Muscle of arm (tissue), 12 donors: ENCODE results near the gene VIPR2. TPM values are rescaled to one million over a fixed set of nuclear protein-coding genes. Genes with fewer than 3 reads are reported as not detected.
"Not testable (repeated sequence)": the region's sequence is repeated elsewhere in the genome, so short reads cannot be mapped to it uniquely, and the experiment has no call there.

ENCODE experiments used
- DNase-seq: peaks from one replicate; pipeline ENCODE4 v3.0.0-alpha.2; 2013
- polyA plus RNA-seq, 12 donors: library from polyadenylated mRNA; unstranded; fragments of 120-200 nt; gene quantifications; one replicate each; pipeline ENCODE4 v1.2.1, GENCODE V29; 2013; ENCODE audit not compliant: insufficient read length in 12 of 12

VIPR2 gene
- polyA plus RNA-seq, 12 donors = 5.2 to 11.6 (median 9.0) TPM; not detected in 1

- no peak for DNase-seq
These were observed 50.5 kb downstream of the VIPR2 start for GRCh38 chr7:159094023-159094740.

DNA sequence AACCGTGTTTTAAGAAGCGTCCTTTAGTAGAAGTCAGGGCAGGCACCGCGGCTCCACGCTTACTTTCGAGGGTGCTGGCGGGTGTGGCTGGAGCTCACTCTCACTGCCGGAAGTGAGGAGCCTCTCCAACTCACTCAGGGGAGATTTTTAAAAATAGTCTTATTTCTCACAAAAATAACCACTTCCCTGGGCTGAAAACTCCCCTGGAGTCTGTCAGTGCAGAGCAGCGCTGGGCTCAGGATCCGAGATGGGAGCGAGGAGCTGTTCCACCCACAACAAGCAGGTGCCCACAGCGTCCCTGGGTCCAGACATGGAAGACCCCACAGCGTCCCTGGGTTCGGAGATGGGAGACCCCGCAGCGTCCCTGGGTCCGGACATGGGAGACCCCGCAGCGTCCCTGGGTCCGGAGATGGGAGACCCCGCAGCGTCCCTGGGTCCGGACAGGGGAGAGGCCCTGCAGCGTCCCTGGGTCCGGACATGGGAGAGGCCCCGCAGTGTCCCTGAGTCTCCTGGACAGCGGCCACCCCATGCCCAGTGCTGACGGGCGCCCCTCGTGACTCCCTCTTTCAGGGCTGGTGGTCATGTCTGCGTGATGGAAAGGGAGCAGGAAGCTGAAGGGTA is 51.2 kb downstream of the VIPR2 start:
- no peak for DNase-seq

GRCh38 chr7:159092701-159093121 is 52.0 kb downstream of the VIPR2 start:
- DNase-seq = no peak

DNA sequence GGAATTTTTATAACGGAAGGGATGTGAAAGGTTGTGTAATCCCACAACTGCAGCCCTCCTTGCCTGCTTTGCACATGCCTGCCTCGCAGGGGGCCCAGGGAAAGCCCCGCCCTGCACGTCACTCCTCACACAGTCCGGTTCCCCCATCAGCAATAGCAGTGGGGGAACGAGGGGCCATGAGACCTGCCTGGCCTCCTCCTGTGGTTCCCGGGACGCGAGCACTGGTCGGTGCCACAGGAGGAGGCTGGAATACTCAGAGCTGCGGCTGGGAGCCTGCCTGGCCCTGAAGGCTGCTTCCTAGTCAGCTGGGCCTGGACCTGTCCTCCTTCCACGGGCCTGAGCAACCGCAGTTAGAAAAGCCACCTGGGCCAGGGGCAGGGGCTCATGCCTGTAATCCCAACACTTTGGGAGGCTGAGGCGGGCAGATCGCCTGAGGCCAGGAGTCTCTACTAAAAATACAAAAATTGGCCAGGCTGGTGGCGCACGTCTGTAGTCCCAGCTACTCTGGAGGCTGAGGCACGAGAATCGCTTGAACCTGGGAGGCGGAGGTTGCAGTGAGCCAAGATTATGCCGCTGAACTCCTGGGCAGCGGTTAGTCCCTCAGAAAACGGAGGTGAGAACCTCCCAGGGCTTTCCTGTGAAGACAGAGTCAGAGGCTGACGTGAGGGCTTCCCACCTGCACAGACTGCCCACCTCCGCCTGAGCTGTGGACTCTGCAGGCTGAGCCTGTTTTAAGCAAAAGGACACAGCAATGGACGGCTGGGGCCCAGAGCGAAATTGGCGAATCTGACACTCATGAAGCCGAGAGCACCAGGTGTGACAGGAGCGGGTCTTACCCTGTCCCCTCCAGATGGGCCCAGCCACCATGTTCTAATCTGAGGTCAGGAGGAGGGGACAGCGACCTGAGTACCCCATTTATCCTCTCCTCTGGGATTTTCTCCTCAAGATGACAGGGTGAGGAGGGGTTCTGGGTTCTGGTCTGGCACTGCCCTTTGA is 52.9 kb downstream of the VIPR2 start:
- DNase-seq = no peak

- no peak for DNase-seq
These were observed 53.6 kb downstream of the VIPR2 start for GRCh38 chr7:159091041-159091440.

DNA sequence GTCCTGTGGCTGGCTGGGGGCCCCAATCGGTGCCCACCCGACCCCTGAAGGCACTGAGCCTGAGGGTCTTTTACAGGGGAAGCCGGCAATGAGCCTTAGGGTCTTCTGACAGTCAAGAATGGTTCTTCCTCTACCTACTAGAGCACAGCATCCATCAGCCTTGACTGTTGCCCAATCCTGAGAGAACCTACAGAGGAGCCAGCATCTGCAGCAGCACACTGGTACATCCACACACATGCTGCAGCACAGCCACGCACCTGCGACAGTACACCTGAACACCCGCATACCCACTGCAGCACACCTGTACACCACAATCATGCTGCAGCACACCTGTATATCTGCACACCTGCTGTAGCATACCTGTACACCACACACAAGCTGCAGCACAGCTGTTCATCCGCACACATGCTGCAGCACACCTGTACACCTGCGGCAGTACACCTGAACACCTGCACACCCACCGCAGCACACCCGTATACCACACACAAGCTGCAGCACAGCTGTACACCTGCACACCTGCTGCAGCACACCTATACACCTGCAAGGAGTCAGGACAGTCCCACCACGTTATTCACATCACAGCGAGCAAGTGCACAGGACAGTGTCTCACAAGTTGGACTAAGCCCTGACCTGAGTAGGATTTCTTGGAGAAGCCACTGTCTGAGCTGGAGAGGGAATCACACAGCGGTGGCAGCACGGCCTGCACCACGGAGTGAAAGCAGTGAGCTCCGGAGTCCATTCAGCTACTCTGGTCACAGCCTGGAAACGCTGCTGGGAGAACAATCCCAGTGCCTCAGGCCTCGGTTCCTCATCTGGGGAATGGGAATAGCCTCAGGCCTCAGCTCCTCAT is 56.4 kb downstream of the VIPR2 start:
- no peak for DNase-seq

- no peak for DNase-seq
These were observed 58.3 kb downstream of the VIPR2 start for GRCh38 chr7:159086301-159086925.

DNA sequence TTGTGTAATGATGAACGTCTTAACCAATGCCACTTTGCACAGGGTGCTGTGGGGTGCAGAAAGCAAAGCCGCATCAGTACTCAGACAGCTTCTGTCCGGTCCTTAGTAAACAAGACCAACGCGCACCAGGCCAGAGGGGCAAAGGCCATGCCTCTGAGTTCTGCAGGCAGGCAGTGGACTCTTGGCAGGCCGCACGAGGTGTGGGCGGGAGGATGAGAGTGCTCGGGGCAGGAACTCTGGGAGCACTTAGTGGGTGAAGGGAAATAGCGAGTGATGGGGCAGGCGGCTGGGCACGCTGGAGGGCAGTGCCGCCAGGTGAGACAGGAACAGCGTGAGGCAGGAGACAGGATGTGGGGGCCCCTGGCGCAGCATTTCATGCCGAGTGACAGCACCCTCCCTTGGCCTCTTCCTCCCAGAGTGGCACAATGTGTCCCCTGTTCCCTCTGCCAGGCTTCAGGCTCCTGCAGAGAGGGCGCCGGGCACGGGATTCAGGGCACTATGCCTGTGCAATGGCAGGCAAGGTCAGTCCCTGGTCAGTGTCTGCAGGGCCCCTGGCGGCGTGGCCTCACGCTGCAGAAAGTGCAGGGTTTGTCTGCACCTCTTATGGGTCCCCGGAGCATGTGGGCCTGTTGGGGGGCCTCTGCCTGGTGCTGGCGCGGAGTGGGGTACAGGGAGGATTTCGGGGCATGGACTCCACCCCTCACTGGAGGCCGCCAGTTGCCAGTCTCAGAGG is 60.4 kb downstream of the VIPR2 start:
- DNase-seq = no peak

DNA sequence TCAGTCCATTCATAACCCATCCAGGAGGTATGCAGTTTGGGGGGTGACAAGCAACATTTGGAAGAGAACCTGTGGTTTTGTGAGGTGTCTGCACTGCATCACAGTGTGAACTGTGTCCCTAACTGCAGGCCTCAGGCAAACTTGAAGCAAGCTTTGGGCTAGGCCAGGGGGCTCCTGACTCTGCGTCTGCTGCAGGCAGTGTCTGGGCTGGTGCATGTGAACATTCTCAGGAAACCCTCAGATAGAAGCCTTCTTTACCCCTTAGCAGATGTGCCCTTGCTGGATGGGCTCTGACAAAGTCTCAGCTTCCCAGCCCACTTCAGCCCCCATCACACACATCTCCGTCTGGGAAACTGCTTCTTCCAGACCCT is 61.0 kb downstream of the VIPR2 start:
- no peak for DNase-seq

DNA sequence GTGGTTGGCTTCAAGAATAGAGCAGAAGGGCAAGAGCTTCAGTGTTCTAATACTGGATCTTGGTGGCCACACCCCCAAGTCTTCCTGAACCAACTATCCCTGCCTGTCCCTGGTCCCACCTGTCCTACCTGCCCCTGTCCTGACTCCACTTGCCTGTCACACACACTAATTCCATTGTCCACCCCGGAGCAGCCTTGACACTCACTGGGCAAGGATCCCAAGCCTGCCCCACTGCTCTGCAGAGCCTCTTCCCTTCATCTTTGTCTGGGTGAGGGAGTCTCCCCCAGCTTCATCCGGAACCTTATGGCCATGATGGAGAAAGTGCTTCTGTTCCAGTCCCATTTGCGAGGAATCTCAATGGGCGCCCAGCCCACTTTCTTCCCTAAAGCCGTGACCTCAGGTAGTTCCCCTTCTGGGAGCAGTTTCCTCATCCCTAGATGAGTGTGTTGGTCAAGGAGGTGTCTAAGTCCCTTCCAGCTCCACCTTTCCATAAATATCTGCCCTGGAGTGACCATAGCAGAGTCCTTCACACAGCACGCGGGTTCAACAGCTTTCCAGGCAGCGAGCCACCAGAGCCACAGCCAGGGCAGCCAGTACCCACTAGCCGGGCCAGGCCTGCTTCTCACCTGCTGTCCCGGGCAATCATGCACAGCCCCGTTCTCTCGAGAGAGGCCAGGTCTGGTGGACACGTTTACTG is 61.5 kb downstream of the VIPR2 start:
- DNase-seq = no peak

- DNase-seq = not testable (repeated sequence)
These were observed 62.6 kb downstream of the VIPR2 start for GRCh38 chr7:159082075-159082474.

- DNase-seq = no peak
These were observed 65.8 kb downstream of the VIPR2 start for GRCh38 chr7:159078911-159079270.

DNA sequence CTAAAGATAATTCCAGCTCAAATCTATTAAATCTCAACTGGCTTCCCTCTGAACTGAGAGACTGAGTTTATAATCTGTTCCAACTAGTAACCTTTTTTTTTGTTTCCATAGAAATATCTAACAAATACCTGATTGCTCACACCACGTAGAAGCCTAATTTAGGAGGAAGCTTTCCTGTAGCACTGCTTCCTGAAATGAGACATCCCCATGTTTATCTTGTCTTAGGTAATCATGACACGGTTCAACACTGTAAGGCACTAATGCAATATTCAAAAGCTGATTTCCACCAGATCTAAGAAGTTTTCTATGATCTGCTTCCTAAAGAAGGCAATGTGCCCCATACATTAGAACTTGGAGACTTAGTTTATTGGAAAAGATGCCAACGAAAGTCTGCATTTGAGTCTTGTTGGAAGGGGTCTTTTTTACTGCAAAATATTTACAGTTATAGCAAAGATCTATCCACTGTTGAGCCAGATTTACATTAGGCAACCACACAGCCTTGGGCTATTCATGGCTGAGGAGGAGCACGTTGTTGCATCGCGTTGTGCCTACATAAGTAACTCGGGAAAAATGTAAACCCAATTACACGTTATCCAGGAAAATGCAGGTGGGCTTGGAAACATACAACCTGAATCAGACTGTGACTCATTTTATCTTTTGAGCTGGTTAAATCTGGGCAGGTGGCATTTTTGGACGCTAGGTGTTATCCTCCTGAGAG is 66.3 kb downstream of the VIPR2 start:
- no peak for DNase-seq

DNA sequence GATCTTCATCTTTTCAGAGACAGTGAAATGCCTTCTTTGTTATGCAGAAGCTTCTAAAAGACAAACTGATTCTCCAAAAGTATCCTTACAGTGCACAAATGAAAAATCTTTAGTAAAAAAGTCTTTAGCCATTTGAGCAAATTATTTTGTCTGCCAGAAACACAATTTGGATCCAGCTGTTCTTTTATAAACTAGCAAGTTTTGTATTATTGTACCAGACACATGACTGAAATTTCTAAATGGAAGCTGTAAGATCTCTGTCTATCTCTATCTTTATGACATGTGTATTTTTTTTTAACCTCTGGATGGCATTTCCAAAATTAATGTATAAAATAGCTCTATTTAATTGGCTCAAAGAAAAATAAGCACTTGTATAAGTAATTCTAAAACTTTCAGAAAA is 68.3 kb downstream of the VIPR2 start:
- DNase-seq = no peak

GRCh38 chr7:159075563-159076238 is 69.0 kb downstream of the VIPR2 start:
- DNase-seq = no peak

DNA sequence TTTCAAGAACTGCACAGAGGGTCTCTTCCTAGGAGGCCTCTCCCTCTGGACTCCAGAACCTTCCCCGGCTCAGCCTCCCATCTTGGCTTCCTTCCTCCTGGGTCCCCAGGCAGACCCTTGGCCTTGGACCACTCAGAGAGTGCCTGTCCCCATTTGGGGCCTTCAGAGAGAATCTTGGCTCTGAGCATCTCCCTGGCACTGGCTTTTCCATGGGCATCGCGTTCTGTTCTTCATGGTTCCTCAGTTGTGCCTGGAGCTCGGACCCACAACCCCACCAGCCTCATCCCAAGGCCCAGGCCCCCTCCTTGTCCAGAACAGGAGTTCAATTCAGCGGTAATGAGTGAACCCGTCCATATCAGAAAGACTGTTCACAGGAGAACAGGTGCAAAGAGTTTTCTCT is 73.4 kb downstream of the VIPR2 start:
- DNase-seq = no peak

GRCh38 chr7:159070431-159071148 is 74.1 kb downstream of the VIPR2 start:
- no peak for DNase-seq
